ENCODE measurements around the gene ELMO1. TPM values are rescaled to one million over a fixed set of nuclear protein-coding genes. Genes with fewer than 3 reads are reported as not detected.

ELMO1 gene
- total and polyA plus RNA-seq, 8 donors = 3.0 to 20.6 (median 6.6) TPM

DNA sequence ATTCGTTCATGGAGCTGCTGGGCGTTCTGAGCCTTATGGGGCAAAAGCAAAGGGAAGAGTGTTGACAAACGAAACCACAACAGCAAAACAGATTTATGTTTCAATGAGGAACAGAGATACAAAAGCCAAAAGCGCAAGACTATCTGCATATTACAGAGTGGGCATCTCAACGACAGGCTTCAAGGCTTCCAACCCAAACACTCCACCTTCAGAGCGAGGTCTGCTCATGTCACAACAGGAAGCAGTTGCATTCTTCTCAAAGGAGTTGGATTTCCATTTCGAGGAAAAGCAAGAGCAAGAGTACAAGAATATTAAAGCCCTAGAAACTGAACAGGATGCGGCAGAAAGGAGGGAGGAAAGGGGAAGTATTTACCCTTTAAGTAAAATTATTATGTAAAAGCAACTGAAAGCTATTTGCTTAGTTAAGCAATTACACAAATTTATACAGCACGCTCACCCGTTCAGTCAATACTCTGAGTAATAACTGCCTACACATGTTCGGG, 189.3 kb downstream of the ELMO1 start:
- H3K36me3 ChIP-seq = no peaks in the 10 kb centered on the region
- WGBS, 2 donors = 71 to 72% methylated on average over 11 of the region's 11 CpGs
- no peaks in the 10 kb centered on the region for H3K4me1 ChIP-seq
- DNase-seq (no peak), ATAC-seq (no peak), FAIRE-seq (no peak)
- TF ChIP-seq, protein P1, sequence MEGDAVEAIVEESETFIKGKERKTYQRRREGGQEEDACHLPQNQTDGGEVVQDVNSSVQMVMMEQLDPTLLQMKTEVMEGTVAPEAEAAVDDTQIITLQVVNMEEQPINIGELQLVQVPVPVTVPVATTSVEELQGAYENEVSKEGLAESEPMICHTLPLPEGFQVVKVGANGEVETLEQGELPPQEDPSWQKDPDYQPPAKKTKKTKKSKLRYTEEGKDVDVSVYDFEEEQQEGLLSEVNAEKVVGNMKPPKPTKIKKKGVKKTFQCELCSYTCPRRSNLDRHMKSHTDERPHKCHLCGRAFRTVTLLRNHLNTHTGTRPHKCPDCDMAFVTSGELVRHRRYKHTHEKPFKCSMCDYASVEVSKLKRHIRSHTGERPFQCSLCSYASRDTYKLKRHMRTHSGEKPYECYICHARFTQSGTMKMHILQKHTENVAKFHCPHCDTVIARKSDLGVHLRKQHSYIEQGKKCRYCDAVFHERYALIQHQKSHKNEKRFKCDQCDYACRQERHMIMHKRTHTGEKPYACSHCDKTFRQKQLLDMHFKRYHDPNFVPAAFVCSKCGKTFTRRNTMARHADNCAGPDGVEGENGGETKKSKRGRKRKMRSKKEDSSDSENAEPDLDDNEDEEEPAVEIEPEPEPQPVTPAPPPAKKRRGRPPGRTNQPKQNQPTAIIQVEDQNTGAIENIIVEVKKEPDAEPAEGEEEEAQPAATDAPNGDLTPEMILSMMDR (IDR thresholded peaks at IDR 0.05) = no peak
- H3K27me3 ChIP-seq = no peaks in the 10 kb centered on the region
- H3K27ac ChIP-seq = no peak overlapping the region
- no peaks in the 10 kb centered on the region for H3K9me3 ChIP-seq
- no peak overlapping the region for H3K4me3 ChIP-seq
- intact Hi-C loops (cut with DNase I) = no loop called here

DNA sequence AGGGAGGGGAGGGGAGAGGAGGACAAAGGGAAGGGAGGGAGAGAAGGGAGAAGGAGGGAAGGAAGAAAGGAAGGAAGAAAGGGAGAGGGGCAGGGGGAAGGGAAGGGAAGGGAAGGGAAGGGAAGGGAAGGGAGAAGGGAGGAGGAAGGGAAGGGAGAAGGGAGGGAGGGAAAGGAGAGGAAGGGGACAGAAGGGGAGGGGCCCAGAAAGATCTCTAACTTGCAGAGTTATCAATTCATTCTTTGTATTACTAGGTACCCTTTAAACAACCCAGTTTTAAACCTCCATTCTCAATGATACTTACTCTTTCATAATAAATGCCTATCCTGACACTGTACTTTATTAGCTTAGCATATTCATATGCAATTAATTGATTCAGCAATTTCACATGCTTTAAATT, 192.0 kb downstream of the ELMO1 start:
- intact Hi-C loops (cut with DNase I) = no loop called here
- H3K4me3 ChIP-seq = no peak overlapping the region
- DNase-seq (no peak), ATAC-seq (no peak), FAIRE-seq (no peak)
- H3K4me1 ChIP-seq = no peaks in the 10 kb centered on the region
- H3K27ac ChIP-seq = no peak overlapping the region
- no peaks in the 10 kb centered on the region for H3K9me3 ChIP-seq
- no peaks in the 10 kb centered on the region for H3K36me3 ChIP-seq
- TF ChIP-seq, protein P1 (IDR thresholded peaks at IDR 0.05) = no peak
- H3K27me3 ChIP-seq = no peaks in the 10 kb centered on the region

DNA sequence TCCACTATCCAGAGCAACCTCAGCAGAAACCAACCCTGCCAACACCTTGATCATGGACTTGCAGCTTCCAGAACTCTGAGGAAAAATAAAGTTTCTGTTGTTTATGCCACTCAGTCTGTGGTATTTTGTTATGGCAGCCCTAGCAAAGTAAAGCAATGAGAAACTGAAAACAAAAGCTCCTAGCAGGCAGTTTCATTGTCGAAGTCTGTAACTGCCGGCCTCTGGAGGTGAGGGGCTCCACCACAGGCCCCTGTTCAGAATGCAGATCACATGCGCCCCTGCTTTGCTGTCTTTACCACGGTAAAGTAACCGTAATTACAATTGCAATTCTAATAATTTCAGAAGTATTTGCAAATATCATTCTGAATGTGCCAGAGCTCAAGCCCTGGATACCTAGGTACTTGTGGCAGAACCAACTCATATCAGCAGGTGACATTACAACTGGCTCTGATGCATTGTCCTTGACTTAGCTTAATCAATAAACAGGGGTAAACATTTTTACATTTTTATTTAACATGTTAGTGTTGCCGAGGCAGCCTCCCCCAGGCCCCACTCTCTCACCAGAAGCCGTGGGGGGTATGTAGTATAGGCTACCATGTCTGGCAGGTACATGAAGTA, 193.2 kb downstream of the ELMO1 start:
- H3K9me3 ChIP-seq = no peaks in the 10 kb centered on the region
- intact Hi-C loops (cut with DNase I) = no loop called here
- DNase-seq = no peak
- no peak overlapping the region for H3K4me3 ChIP-seq
- ATAC-seq = no peak
- no peaks in the 10 kb centered on the region for H3K27me3 ChIP-seq
- no peaks in the 10 kb centered on the region for H3K36me3 ChIP-seq
- no peaks in the 10 kb centered on the region for H3K4me1 ChIP-seq
- no peak for FAIRE-seq
- no peak overlapping the region for H3K27ac ChIP-seq
- WGBS, 2 donors = 59 to 62% methylated on average over 7 of the region's 7 CpGs
- TF ChIP-seq, protein P1 (IDR thresholded peaks at IDR 0.05) = no peak

DNA sequence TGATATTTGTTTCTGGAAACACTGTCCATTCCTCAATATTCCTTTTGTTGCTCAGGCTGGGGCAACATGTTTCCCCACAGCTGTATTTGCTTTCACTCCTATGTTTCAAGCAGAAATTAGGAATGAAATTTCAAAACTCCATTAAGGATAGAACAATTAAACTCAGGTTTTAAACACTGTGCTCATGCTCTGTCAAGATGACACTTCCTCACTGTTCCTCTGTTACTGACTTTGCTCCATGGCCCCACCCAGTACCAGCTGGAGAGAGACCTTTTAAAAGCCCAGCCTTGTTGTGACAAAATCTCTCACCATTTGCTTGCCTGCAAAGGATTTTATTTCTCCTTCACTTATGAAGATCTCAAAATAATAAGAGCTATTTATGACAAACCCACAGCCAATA, 197.4 kb downstream of the ELMO1 start:
- FAIRE-seq = no peak
- Histone ChIP-seq H3K4me1 (no peaks in the 10 kb centered on the region), H3K27ac (no peak overlapping the region), H3K36me3 (no peaks in the 10 kb centered on the region), H3K4me3 (no peak overlapping the region), H3K27me3 (no peaks in the 10 kb centered on the region), H3K9me3 (no peaks in the 10 kb centered on the region)
- no peak for ATAC-seq
- DNase-seq = no peak
- TF ChIP-seq, protein P1 (IDR thresholded peaks at IDR 0.05) = no peak
- intact Hi-C loops (cut with DNase I) = no loop called here

DNA sequence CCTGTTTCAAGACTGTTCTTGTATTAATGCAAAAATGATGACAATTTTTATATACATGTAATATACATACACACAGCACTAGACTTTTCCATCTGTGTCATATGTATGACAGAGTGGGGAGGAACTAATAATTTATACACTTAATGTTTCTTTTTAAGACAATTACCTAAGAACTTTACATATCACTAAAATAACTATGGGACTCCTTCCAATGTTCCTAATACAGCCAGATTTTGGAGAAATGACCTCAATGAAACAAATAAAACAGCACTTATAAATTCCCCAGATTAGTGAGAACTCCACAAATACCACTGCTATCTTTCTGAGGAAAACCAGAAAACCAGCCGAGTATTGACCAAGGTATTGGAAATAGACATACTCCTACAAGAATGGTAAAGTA, 199.4 kb downstream of the ELMO1 start:
- H3K36me3 ChIP-seq = no peaks in the 10 kb centered on the region
- no peaks in the 10 kb centered on the region for H3K27me3 ChIP-seq
- ATAC-seq (no peak), DNase-seq (no peak), FAIRE-seq (no peak)
- TF ChIP-seq, protein P1 (IDR thresholded peaks at IDR 0.05) = no peak
- no peaks in the 10 kb centered on the region for H3K9me3 ChIP-seq
- intact Hi-C loops (cut with DNase I) = no loop called here
- WGBS, 2 donors = 78 to 83% methylated on average over 1 of the region's 1 CpG
- no peaks in the 10 kb centered on the region for H3K4me1 ChIP-seq
- no peak overlapping the region for H3K27ac ChIP-seq
- no peak overlapping the region for H3K4me3 ChIP-seq

All from pancreas (tissue), 10 donors.